Body of pancreas (tissue), 4 donors: ENCODE measurements around the gene PALLD.

ENCODE experiments used
- POLR2A ChIP-seq, 3 donors: fragments of 450-650 bp; IDR thresholded peaks; one replicate each; pipeline ENCODE4 v1.6.1; 2016; ENCODE audit warnings: antibody characterized with exemption in 3 of 3, mild to moderate bottlenecking in 2 of 3
- TF ChIP-seq, protein P1 (sequence below), 7 experiments: fragments of 450-650 bp in 4 of 7; fragments of 200-600 bp in 3 of 7; sonication (generic) in 3 of 7; IDR thresholded peaks; one replicate each; pipeline ENCODE4 v1.5.1; 2016 to 2019; ENCODE audit warnings: antibody characterized with exemption in 7 of 7

DNA sequence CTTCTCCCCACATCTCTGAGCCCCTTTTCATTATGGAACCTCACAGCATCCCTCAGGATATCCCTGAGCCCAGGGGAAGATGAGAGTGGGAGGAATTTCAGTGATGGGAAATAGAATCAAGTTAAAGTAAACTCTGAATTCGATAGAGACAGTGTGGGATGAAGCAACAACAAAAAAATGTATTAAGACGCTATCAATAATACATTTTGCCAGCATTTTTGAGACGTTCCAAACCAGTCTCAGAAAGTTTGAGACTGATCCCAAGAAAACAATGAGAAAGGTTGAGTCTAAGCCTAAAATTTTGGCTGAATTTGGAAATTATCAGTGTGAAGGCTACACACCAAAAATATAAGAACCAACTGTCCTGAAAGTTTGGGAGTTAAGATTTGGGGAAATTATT, 317.0 kb downstream of the PALLD start:
- TF ChIP-seq, protein P1, sequence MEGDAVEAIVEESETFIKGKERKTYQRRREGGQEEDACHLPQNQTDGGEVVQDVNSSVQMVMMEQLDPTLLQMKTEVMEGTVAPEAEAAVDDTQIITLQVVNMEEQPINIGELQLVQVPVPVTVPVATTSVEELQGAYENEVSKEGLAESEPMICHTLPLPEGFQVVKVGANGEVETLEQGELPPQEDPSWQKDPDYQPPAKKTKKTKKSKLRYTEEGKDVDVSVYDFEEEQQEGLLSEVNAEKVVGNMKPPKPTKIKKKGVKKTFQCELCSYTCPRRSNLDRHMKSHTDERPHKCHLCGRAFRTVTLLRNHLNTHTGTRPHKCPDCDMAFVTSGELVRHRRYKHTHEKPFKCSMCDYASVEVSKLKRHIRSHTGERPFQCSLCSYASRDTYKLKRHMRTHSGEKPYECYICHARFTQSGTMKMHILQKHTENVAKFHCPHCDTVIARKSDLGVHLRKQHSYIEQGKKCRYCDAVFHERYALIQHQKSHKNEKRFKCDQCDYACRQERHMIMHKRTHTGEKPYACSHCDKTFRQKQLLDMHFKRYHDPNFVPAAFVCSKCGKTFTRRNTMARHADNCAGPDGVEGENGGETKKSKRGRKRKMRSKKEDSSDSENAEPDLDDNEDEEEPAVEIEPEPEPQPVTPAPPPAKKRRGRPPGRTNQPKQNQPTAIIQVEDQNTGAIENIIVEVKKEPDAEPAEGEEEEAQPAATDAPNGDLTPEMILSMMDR (IDR thresholded peaks at IDR 0.05): no peak
- TF ChIP-seq POLR2A (IDR thresholded peaks at IDR 0.05): no peak
